ENCODE measurements around the gene PDSS2.

PDSS2 gene

GRCh38 chr6:107399935-107400334 is 59.4 kb downstream of the PDSS2 start:
- TF ChIP-seq REST (IDR thresholded peaks at IDR 0.05; ENCODE audit: insufficient read depth in 1 of 2, low read depth in 2 of 2, low read length in 2 of 2), result no peak
- no peak for TF ChIP-seq TAF1 (IDR thresholded peaks at IDR 0.05; ENCODE audit: borderline replicate concordance, insufficient read depth, low read length)
- TF ChIP-seq FOXP2 (optimal IDR thresholded peaks at IDR 0.05; ENCODE audit: borderline replicate concordance, extremely low read depth, extremely low read length, insufficient read depth), result no peak
- no peak for TF ChIP-seq SIN3A (IDR thresholded peaks at IDR 0.05; ENCODE audit: borderline replicate concordance, insufficient read depth, low read length)
- TF ChIP-seq POLR2AphosphoS5 (IDR thresholded peaks at IDR 0.05; ENCODE audit: low read depth, low read length), result no peak

GRCh38 chr6:107398001-107398400 is 61.4 kb downstream of the PDSS2 start:
- no peak for TF ChIP-seq POLR2AphosphoS5 (IDR thresholded peaks at IDR 0.05; ENCODE audit: low read depth, low read length)
- TF ChIP-seq SIN3A (IDR thresholded peaks at IDR 0.05; ENCODE audit: borderline replicate concordance, insufficient read depth, low read length), result no peak
- no peak for TF ChIP-seq FOXP2 (optimal IDR thresholded peaks at IDR 0.05; ENCODE audit: borderline replicate concordance, extremely low read depth, extremely low read length, insufficient read depth)
- TF ChIP-seq REST (IDR thresholded peaks at IDR 0.05; ENCODE audit: insufficient read depth in 1 of 2, low read depth in 2 of 2, low read length in 2 of 2), result no peak
- no peak for TF ChIP-seq TAF1 (IDR thresholded peaks at IDR 0.05; ENCODE audit: borderline replicate concordance, insufficient read depth, low read length)

GRCh38 chr6:107396211-107396610 is 63.2 kb downstream of the PDSS2 start:
- TF ChIP-seq FOXP2 (optimal IDR thresholded peaks at IDR 0.05; ENCODE audit: borderline replicate concordance, extremely low read depth, extremely low read length, insufficient read depth) (no peak), REST (IDR thresholded peaks at IDR 0.05; ENCODE audit: insufficient read depth in 1 of 2, low read depth in 2 of 2, low read length in 2 of 2) (no peak), TAF1 (IDR thresholded peaks at IDR 0.05; ENCODE audit: borderline replicate concordance, insufficient read depth, low read length) (no peak), POLR2AphosphoS5 (IDR thresholded peaks at IDR 0.05; ENCODE audit: low read depth, low read length) (no peak), SIN3A (IDR thresholded peaks at IDR 0.05; ENCODE audit: borderline replicate concordance, insufficient read depth, low read length) (no peak)

- TF ChIP-seq TAF1 (IDR thresholded peaks at IDR 0.05; ENCODE audit: borderline replicate concordance, insufficient read depth, low read length) (no peak), POLR2AphosphoS5 (IDR thresholded peaks at IDR 0.05; ENCODE audit: low read depth, low read length) (no peak), FOXP2 (optimal IDR thresholded peaks at IDR 0.05; ENCODE audit: borderline replicate concordance, extremely low read depth, extremely low read length, insufficient read depth) (no peak), REST (IDR thresholded peaks at IDR 0.05; ENCODE audit: insufficient read depth in 1 of 2, low read depth in 2 of 2, low read length in 2 of 2) (no peak), SIN3A (IDR thresholded peaks at IDR 0.05; ENCODE audit: borderline replicate concordance, insufficient read depth, low read length) (no peak)
Measured at GRCh38 chr6:107392069-107392468, 67.3 kb downstream of the PDSS2 start.

All from PFSK-1 (cell line).